GM19238 (cell line): ENCODE data around the gene PNN.
"Not testable (repeated sequence)": the region's sequence is repeated elsewhere in the genome, so short reads cannot be mapped to it uniquely, and the experiment has no call there.

ENCODE experiments used
- DNase-seq: peaks from one replicate; pipeline ENCODE4 v3.0.0; 2011; ENCODE audit warnings: low spot score; ENCODE audit not compliant: insufficient read length

PNN gene

GRCh38 chr14:39174560-39175444 is at the start of gene PNN:
Gene PNN (plus strand): TSS chr14:39175254. CDS start chr14:39175280, 26 bp downstream.
- peak; percentile 81 for DNase-seq

GRCh38 chr14:39137835-39138234 is 37.2 kb upstream of the PNN start:
- not testable (repeated sequence) for DNase-seq

- DNase-seq = no peak
Measured at GRCh38 chr14:39138440-39138839, 36.6 kb upstream of the PNN start.

GRCh38 chr14:39140170-39140569 is 34.9 kb upstream of the PNN start:
- DNase-seq = no peak

GRCh38 chr14:39141623-39142022 is 33.4 kb upstream of the PNN start:
- DNase-seq = not testable (repeated sequence)

GRCh38 chr14:39143226-39143625 is 31.8 kb upstream of the PNN start:
- not testable (repeated sequence) for DNase-seq

- DNase-seq = no peak
Measured at GRCh38 chr14:39145266-39145966, 29.6 kb upstream of the PNN start.

GRCh38 chr14:39154594-39155189 is 20.4 kb upstream of the PNN start:
- no peak for DNase-seq

- DNase-seq = no peak
Measured at GRCh38 chr14:39157491-39157890, 17.6 kb upstream of the PNN start.

GRCh38 chr14:39158222-39158858 is 16.7 kb upstream of the PNN start:
- no peak for DNase-seq

GRCh38 chr14:39160494-39160893 is 14.6 kb upstream of the PNN start:
- no peak for DNase-seq

- not testable (repeated sequence) for DNase-seq
Measured at GRCh38 chr14:39167797-39168320, 7.2 kb upstream of the PNN start.

GRCh38 chr14:39168591-39168990 is 6.5 kb upstream of the PNN start:
- DNase-seq = no peak

GRCh38 chr14:39169541-39169900 is 5.5 kb upstream of the PNN start:
- no peak for DNase-seq

- DNase-seq = no peak
Measured at GRCh38 chr14:39173198-39173597, 1.9 kb upstream of the PNN start.

- DNase-seq = peak; percentile 8
Measured at GRCh38 chr14:39175445-39176262, 600 bp downstream of the PNN start.

GRCh38 chr14:39176263-39177167 is 1.5 kb downstream of the PNN start:
- no peak for DNase-seq

GRCh38 chr14:39177168-39177545 is 2.1 kb downstream of the PNN start:
- no peak for DNase-seq

- DNase-seq = no peak
Measured at GRCh38 chr14:39179042-39179441, 4.0 kb downstream of the PNN start.

GRCh38 chr14:39180553-39180952 is 5.5 kb downstream of the PNN start:
- no peak for DNase-seq
